Measurements from ENCODE around the gene TBX3.

TBX3 gene

GRCh38 chr12:114673901-114674250 lies 10.1 kb downstream of the TBX3 start:
- no peak overlapping the region for H3K4me3 ChIP-seq (ENCODE audit: low read length)
- no peaks in the 10 kb centered on the region for H3K9me3 ChIP-seq (ENCODE audit: insufficient read depth, low read length)
- no peaks in the 10 kb centered on the region for H3K4me1 ChIP-seq (ENCODE audit: low read length)
- H3K9ac ChIP-seq (ENCODE audit: low read length), result no peak overlapping the region
- no peaks in the 10 kb centered on the region for H4K20me1 ChIP-seq (ENCODE audit: insufficient read depth, low read length)
- H2AFZ ChIP-seq (ENCODE audit: low read depth, low read length), result no peak overlapping the region
- no peak for TF ChIP-seq EZH2phosphoT487 (IDR thresholded peaks at IDR 0.05; ENCODE audit: low read depth)
- TF ChIP-seq, protein P1, sequence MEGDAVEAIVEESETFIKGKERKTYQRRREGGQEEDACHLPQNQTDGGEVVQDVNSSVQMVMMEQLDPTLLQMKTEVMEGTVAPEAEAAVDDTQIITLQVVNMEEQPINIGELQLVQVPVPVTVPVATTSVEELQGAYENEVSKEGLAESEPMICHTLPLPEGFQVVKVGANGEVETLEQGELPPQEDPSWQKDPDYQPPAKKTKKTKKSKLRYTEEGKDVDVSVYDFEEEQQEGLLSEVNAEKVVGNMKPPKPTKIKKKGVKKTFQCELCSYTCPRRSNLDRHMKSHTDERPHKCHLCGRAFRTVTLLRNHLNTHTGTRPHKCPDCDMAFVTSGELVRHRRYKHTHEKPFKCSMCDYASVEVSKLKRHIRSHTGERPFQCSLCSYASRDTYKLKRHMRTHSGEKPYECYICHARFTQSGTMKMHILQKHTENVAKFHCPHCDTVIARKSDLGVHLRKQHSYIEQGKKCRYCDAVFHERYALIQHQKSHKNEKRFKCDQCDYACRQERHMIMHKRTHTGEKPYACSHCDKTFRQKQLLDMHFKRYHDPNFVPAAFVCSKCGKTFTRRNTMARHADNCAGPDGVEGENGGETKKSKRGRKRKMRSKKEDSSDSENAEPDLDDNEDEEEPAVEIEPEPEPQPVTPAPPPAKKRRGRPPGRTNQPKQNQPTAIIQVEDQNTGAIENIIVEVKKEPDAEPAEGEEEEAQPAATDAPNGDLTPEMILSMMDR (IDR thresholded peaks at IDR 0.05; ENCODE audit: low read depth, low read length), result no peak
- H3K79me2 ChIP-seq (ENCODE audit: low read length), result no peaks in the 10 kb centered on the region
- H3K36me3 ChIP-seq (replicated peaks; ENCODE audit: low read depth, low read length), result no peaks in the 10 kb centered on the region
- H3K27ac ChIP-seq (ENCODE audit: low read length), result no peak overlapping the region
- H3K27me3 ChIP-seq (ENCODE audit: low read depth, low read length), result 0 out of 2 replicates have a peak, but pooled peaks cover 3% of the 10 kb centered on the region
- H3K4me2 ChIP-seq (ENCODE audit: low read length), result no peak overlapping the region

DNA sequence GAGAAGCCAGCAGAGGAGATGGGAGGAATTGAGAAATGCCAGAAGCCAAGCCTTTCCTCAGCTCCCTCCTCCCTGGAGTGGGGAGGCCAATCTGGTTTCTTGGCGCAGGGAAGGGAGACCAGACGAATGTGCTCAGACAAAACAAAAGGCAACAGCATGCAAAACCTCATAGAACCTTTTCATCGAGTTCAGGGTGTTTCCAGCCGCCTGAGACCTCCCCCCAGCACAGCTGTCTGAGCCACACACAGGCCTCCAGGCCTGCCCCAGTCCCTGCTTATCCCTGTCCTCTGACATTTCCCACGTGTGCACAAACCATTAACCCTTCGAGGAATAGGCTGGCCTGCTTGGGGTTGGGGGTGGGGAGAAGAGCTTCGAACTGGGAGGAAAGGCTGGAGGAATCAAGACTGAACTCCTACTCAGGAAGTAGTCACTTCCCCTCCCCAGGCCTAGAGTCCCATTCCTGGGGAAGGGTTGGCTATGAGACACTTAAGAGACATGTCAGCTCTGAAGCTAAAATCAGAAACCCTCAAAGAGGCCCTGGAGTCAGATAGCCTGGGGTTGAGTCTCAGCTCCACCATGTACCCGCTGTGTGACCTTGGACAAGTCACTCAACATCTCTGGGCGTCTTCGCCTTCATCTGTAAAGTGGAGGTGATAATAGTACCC lies 10.7 kb downstream of the TBX3 start:
- TF ChIP-seq EZH2phosphoT487 (IDR thresholded peaks at IDR 0.05; ENCODE audit: low read depth), result no peak
- TF ChIP-seq, protein P1 (IDR thresholded peaks at IDR 0.05; ENCODE audit: low read depth, low read length), result no peak
- Histone ChIP-seq H3K79me2 (ENCODE audit: low read length) (no peaks in the 10 kb centered on the region), H2AFZ (ENCODE audit: low read depth, low read length) (no peak overlapping the region), H3K27ac (ENCODE audit: low read length) (no peak overlapping the region), H3K27me3 (ENCODE audit: low read depth, low read length) (0 out of 2 replicates have a peak, but pooled peaks cover 3% of the 10 kb centered on the region), H3K4me3 (ENCODE audit: low read length) (no peak overlapping the region), H3K9me3 (ENCODE audit: insufficient read depth, low read length) (no peaks in the 10 kb centered on the region), H3K4me1 (ENCODE audit: low read length) (no peaks in the 10 kb centered on the region), H3K36me3 (replicated peaks; ENCODE audit: low read depth, low read length) (no peaks in the 10 kb centered on the region), H4K20me1 (ENCODE audit: insufficient read depth, low read length) (no peaks in the 10 kb centered on the region), H3K4me2 (ENCODE audit: low read length) (no peak overlapping the region), H3K9ac (ENCODE audit: low read length) (no peak overlapping the region)

DNA sequence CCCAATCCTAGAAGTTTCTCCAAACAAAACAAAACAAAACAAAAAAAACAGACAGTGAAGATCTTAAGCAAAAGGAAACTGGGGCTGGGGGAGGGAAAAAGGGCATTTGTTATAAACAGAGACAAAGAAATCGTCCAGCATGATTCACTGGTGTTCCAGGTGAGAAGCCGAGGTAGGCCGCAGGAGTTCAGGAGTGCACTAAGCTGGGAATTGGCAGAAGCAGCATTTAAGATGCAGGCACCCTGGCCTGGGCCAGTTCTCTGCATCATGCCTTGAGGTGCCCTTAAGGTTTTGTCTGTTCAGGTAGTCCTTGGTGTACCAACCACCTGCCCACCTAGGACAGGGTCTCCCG lies 11.2 kb downstream of the TBX3 start:
- no peak overlapping the region for H3K27ac ChIP-seq (ENCODE audit: low read length)
- H2AFZ ChIP-seq (ENCODE audit: low read depth, low read length), result no peak overlapping the region
- H3K9me3 ChIP-seq (ENCODE audit: insufficient read depth, low read length), result no peaks in the 10 kb centered on the region
- H3K27me3 ChIP-seq (ENCODE audit: low read depth, low read length), result 0 out of 2 replicates have a peak, but pooled peaks cover 3% of the 10 kb centered on the region
- no peak for TF ChIP-seq EZH2phosphoT487 (IDR thresholded peaks at IDR 0.05; ENCODE audit: low read depth)
- TF ChIP-seq, protein P1 (IDR thresholded peaks at IDR 0.05; ENCODE audit: low read depth, low read length), result no peak
- H3K36me3 ChIP-seq (replicated peaks; ENCODE audit: low read depth, low read length), result no peaks in the 10 kb centered on the region
- no peaks in the 10 kb centered on the region for H3K4me1 ChIP-seq (ENCODE audit: low read length)
- no peaks in the 10 kb centered on the region for H3K79me2 ChIP-seq (ENCODE audit: low read length)
- no peak overlapping the region for H3K4me3 ChIP-seq (ENCODE audit: low read length)
- no peak overlapping the region for H3K9ac ChIP-seq (ENCODE audit: low read length)
- no peak overlapping the region for H3K4me2 ChIP-seq (ENCODE audit: low read length)
- H4K20me1 ChIP-seq (ENCODE audit: insufficient read depth, low read length), result no peaks in the 10 kb centered on the region

DNA sequence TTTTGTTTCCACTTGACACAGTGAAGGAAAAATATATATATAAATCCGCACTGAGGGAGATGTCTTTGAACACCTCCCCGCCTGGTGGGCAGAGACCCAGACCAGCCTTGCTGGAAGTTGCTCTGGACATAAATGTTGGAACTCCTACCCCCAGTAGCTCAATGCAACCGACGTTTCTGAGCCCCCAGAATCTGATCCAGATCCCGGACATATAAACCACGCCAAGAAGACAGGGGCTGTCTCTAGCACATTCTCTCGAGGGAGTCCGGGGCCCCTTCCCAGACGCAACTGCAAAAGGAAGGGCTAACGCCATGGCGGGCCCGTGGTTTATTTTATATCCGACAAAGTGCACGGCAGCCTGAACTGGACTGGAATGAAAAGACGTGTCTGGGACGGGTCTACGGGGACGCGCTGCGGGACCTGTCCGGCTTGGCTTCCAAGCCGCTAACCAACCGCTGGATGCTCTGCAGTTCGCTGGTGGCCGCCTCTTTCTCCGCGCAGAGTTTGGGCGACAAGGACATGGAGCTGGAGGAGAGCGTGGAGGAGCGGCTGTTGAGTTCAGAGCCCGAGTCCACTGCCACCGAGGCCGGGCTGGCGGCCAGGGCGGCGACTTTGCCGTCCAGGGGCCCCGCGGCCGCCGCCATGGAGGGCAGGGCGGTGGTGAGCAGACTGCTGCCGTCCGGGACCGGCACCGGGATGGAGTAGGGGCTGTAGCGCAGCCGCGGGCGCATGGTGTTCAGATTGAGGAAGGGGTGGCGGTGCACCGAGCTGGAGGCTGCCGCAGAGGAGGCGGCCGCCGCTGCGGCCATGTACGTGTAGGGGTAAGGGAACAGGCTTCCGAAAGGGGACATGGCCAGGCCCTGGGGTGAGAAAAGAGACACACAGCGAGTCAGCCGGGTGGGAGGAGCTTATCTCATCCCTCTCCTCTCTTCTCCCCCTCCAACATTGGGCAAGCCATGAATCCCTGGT lies 12.2 kb downstream of the TBX3 start:
- Histone ChIP-seq H3K9me3 (ENCODE audit: insufficient read depth, low read length) (no peaks in the 10 kb centered on the region), H3K9ac (ENCODE audit: low read length) (no peak overlapping the region), H3K4me2 (ENCODE audit: low read length) (no peak overlapping the region), H3K36me3 (replicated peaks; ENCODE audit: low read depth, low read length) (no peaks in the 10 kb centered on the region), H3K4me1 (ENCODE audit: low read length) (no peaks in the 10 kb centered on the region), H2AFZ (ENCODE audit: low read depth, low read length) (no peak overlapping the region), H3K79me2 (ENCODE audit: low read length) (no peaks in the 10 kb centered on the region), H3K27me3 (ENCODE audit: low read depth, low read length) (0 out of 2 replicates have a peak, but pooled peaks cover 3% of the 10 kb centered on the region), H3K4me3 (ENCODE audit: low read length) (no peak overlapping the region), H4K20me1 (ENCODE audit: insufficient read depth, low read length) (no peaks in the 10 kb centered on the region), H3K27ac (ENCODE audit: low read length) (no peak overlapping the region)
- TF ChIP-seq, protein P1 (IDR thresholded peaks at IDR 0.05; ENCODE audit: low read depth, low read length), result no peak
- no peak for TF ChIP-seq EZH2phosphoT487 (IDR thresholded peaks at IDR 0.05; ENCODE audit: low read depth)
